ENCODE results near the gene LTO1. TPM values are rescaled to one million over a fixed set of nuclear protein-coding genes. Genes with fewer than 3 reads are reported as not detected.
A peak's percentile ranks its signal among the peaks of the same experiment; 100 is the strongest.

Gene LTO1
- polyA plus RNA-seq, 1 donor (not counting 4 experiments of a cell fraction or from before 2014, with no cell fraction given) = 24.3 TPM

DNA sequence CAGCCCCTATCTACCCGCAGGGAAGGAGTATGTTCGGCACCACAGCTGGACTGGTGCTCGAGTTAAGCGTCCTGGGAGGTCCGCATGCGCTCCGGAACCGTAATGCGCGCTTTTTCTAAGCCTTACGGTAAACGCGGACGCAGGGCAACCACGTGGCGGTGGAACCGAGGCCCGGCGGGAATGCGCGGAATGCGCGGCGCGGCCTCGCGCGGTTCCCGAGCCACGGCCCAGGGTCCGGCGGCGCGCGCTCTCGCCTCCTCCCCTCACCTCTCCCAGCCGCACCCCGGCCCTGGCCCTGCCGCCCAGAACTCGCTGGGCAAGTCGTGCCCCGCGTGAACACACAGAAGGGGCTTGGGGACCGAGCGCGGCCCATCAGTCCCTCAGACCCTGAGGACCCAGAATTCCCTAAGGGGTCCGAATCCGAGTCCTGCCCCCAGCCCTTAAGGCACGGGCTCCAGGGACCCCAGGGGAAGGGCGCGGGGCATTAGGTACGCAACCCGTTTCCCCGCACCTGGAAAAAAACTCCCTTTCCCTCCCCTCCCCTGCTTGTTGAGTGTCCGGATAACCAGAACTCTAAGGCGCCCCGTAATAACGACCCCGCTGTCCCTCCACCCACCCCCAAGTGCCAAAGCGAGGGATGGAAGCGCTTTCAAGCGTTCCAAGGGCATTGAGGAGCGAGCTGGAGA is 38.5 kb downstream of the LTO1 start:
- no peaks in the 10 kb centered on the region for H3K36me3 ChIP-seq (ENCODE audit: control insufficient read depth in 2 of 2, extremely low read depth in 1 of 2, insufficient read depth in 2 of 2, low read length in 2 of 2)
- no peaks in the 10 kb centered on the region for H3K9me3 ChIP-seq (ENCODE audit: control insufficient read depth, low read depth, low read length)
- peaks cover 23% of the 10 kb centered on the region for H3K4me1 ChIP-seq (ENCODE audit: control insufficient read depth, extremely low read depth, insufficient read depth, low read length)
- H3K27me3 ChIP-seq (ENCODE audit: control insufficient read depth, extremely low read depth, insufficient read depth, low read length) = peaks cover 12% of the 10 kb centered on the region
- no peaks in the 10 kb centered on the region for H4K20me1 ChIP-seq (ENCODE audit: control insufficient read depth, extremely low read depth, insufficient read depth, low read length)
- peak overlapping the region in 1 of 3 experiments; percentile 13 for H3K4me3 ChIP-seq (ENCODE audit: control insufficient read depth in 2 of 3, extremely low read depth in 1 of 3, insufficient read depth in 2 of 3, low read depth in 1 of 3, low read length in 3 of 3)
- peaks cover 10% of the 10 kb centered on the region for H3K79me2 ChIP-seq (ENCODE audit: control insufficient read depth, insufficient read depth, low read length)
- H2AFZ ChIP-seq (ENCODE audit: control insufficient read depth, low read length) = no peak overlapping the region
- H3K9me1 ChIP-seq (ENCODE audit: control insufficient read depth, extremely low read depth, insufficient read depth, low read length) = no peaks in the 10 kb centered on the region
- peak overlapping the region; percentile 15 for H3K9ac ChIP-seq (ENCODE audit: control insufficient read depth, extremely low read depth, insufficient read depth, low read length)
- dilution Hi-C loops (cut with MboI; ENCODE audit: extremely low pct_ligation_motif_present, low sequenced_read_pairs) = no loop called here
- FAIRE-seq = no peak
- no peak overlapping the region for H3K27ac ChIP-seq (ENCODE audit: control insufficient read depth, insufficient read depth, low read length)
- no peak for DNase-seq (ENCODE audit: low read depth, low spot score)
- TF ChIP-seq, protein P1, sequence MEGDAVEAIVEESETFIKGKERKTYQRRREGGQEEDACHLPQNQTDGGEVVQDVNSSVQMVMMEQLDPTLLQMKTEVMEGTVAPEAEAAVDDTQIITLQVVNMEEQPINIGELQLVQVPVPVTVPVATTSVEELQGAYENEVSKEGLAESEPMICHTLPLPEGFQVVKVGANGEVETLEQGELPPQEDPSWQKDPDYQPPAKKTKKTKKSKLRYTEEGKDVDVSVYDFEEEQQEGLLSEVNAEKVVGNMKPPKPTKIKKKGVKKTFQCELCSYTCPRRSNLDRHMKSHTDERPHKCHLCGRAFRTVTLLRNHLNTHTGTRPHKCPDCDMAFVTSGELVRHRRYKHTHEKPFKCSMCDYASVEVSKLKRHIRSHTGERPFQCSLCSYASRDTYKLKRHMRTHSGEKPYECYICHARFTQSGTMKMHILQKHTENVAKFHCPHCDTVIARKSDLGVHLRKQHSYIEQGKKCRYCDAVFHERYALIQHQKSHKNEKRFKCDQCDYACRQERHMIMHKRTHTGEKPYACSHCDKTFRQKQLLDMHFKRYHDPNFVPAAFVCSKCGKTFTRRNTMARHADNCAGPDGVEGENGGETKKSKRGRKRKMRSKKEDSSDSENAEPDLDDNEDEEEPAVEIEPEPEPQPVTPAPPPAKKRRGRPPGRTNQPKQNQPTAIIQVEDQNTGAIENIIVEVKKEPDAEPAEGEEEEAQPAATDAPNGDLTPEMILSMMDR (optimal IDR thresholded peaks at IDR 0.05 in 1 of 3, IDR thresholded peaks at IDR 0.05 in 1 of 3, conservative IDR thresholded peaks at IDR 0.05 in 1 of 3; ENCODE audit: extremely low read depth in 1 of 3, insufficient read depth in 2 of 3, low read length in 3 of 3) = no peak
- no peak for TF ChIP-seq EZH2 (IDR thresholded peaks at IDR 0.05; ENCODE audit: low read length)
- H3K4me2 ChIP-seq (ENCODE audit: control insufficient read depth, extremely low read depth, insufficient read depth, low read depth, low read length) = peak overlapping the region; percentile 99

- Histone ChIP-seq H3K9me1 (ENCODE audit: control insufficient read depth, extremely low read depth, insufficient read depth, low read length) (no peaks in the 10 kb centered on the region), H3K79me2 (ENCODE audit: control insufficient read depth, insufficient read depth, low read length) (peaks cover 3% of the 10 kb centered on the region), H3K27ac (ENCODE audit: control insufficient read depth, insufficient read depth, low read length) (no peak overlapping the region), H3K4me1 (ENCODE audit: control insufficient read depth, extremely low read depth, insufficient read depth, low read length) (peaks cover 23% of the 10 kb centered on the region), H4K20me1 (ENCODE audit: control insufficient read depth, extremely low read depth, insufficient read depth, low read length) (no peaks in the 10 kb centered on the region), H3K4me2 (ENCODE audit: control insufficient read depth, extremely low read depth, insufficient read depth, low read depth, low read length) (peak overlapping the region; percentile 99), H3K9me3 (ENCODE audit: control insufficient read depth, low read depth, low read length) (no peaks in the 10 kb centered on the region), H3K36me3 (ENCODE audit: control insufficient read depth in 2 of 2, extremely low read depth in 1 of 2, insufficient read depth in 2 of 2, low read length in 2 of 2) (no peaks in the 10 kb centered on the region), H3K27me3 (ENCODE audit: control insufficient read depth, extremely low read depth, insufficient read depth, low read length) (peaks cover 12% of the 10 kb centered on the region), H3K4me3 (ENCODE audit: control insufficient read depth in 2 of 3, extremely low read depth in 1 of 3, insufficient read depth in 2 of 3, low read depth in 1 of 3, low read length in 3 of 3) (no peak overlapping the region), H3K9ac (ENCODE audit: control insufficient read depth, extremely low read depth, insufficient read depth, low read length) (no peak overlapping the region), H2AFZ (ENCODE audit: control insufficient read depth, low read length) (no peak overlapping the region)
- FAIRE-seq (no peak), DNase-seq (ENCODE audit: low read depth, low spot score) (no peak)
- dilution Hi-C loops (cut with MboI; ENCODE audit: extremely low pct_ligation_motif_present, low sequenced_read_pairs) = no loop called here
- TF ChIP-seq, protein P1 (optimal IDR thresholded peaks at IDR 0.05 in 1 of 3, IDR thresholded peaks at IDR 0.05 in 1 of 3, conservative IDR thresholded peaks at IDR 0.05 in 1 of 3; ENCODE audit: extremely low read depth in 1 of 3, insufficient read depth in 2 of 3, low read length in 3 of 3) = no peak
- no peak for TF ChIP-seq EZH2 (IDR thresholded peaks at IDR 0.05; ENCODE audit: low read length)
Observed at GRCh38 chr11:69635804-69636511, 39.2 kb downstream of the LTO1 start.

All from keratinocyte (primary cell).